Vagina (tissue), 2 donors: ENCODE measurements around the gene ABR.

Experiments used
- POLR2A ChIP-seq, 2 donors: fragments of 450-650 bp; IDR thresholded peaks; one replicate each; pipeline ENCODE4 v1.6.1; 2017; ENCODE audit warnings: antibody characterized with exemption in 2 of 2, mild to moderate bottlenecking in 2 of 2, moderate library complexity in 2 of 2
- POLR2AphosphoS5 ChIP-seq, 2 donors: sonication (generic); formaldehyde crosslinking; IDR thresholded peaks; one replicate each; pipeline ENCODE4 v1.9.0; 2017; ENCODE audit warnings: antibody characterized with exemption in 2 of 2, mild to moderate bottlenecking in 2 of 2, low read depth in 1 of 2; ENCODE audit not compliant: insufficient read depth in 1 of 2
- TF ChIP-seq, protein P1 (sequence below), 3 experiments: fragments of 450-650 bp in 2 of 3; fragments of 200-600 bp in 1 of 3; sonication (generic) in 1 of 3; IDR thresholded peaks; one replicate each; pipeline ENCODE4 v1.5.1; 2017 to 2019; ENCODE audit warnings: antibody characterized with exemption in 3 of 3, mild to moderate bottlenecking in 2 of 3, moderate library complexity in 2 of 3

DNA sequence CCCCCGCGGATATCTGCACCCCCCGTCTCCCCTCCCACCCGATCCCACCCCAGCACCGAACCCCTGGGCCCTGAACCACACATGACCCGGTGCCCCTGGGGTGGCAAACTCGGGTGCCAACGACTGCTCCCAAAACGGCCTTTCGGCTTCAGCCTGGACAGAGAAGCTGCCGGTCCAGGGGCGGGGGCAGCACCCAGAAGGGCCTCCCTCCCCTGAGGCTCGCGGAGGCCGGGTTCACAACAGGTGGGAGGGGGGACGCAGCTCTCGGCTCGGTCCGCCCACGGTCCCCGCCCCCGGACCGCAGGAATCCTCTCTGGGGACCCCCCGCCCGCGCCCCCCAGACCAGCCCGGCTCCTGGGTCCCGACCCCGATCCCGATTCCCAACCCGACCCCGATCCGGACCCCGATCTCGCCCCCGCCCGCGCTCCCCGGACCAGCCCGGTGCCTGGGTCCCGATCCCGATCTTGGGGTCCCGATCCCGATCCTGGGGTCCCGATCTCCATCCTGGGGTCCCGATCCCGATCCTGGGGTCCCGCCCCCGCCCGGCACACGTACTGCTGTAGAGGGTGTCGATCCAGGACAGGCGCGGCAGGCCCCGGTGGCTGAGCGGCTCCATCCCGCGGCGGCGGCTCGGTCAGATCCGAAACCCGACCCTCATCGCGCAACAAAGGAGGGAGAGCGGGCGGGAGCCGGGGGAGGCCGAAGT, 516 bp downstream of the ABR start:
- TF ChIP-seq, protein P1, sequence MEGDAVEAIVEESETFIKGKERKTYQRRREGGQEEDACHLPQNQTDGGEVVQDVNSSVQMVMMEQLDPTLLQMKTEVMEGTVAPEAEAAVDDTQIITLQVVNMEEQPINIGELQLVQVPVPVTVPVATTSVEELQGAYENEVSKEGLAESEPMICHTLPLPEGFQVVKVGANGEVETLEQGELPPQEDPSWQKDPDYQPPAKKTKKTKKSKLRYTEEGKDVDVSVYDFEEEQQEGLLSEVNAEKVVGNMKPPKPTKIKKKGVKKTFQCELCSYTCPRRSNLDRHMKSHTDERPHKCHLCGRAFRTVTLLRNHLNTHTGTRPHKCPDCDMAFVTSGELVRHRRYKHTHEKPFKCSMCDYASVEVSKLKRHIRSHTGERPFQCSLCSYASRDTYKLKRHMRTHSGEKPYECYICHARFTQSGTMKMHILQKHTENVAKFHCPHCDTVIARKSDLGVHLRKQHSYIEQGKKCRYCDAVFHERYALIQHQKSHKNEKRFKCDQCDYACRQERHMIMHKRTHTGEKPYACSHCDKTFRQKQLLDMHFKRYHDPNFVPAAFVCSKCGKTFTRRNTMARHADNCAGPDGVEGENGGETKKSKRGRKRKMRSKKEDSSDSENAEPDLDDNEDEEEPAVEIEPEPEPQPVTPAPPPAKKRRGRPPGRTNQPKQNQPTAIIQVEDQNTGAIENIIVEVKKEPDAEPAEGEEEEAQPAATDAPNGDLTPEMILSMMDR (IDR thresholded peaks at IDR 0.05), result no peak
- TF ChIP-seq POLR2A (IDR thresholded peaks at IDR 0.05) (no peak), POLR2AphosphoS5 (IDR thresholded peaks at IDR 0.05; ENCODE audit: insufficient read depth in 1 of 2, low read depth in 1 of 2) (no peak)
